HG02678 (cell line): Measurements from ENCODE around the gene STPG4.
"Not testable (repeated sequence)": the region's sequence is repeated elsewhere in the genome, so short reads cannot be mapped to it uniquely, and the experiment has no call there.

Experiments
- ATAC-seq: cut with Tn5 transposase; IDR thresholded peaks from one replicate; pipeline ENCODE4 v1.9.1; 2021; ENCODE audit warnings: mild to moderate bottlenecking, moderate library complexity; ENCODE audit not compliant: unreplicated experiment

The STPG4 gene

GRCh38 chr2:47128705-47129104 lies 26.4 kb downstream of the STPG4 start:
- ATAC-seq, result no peak

GRCh38 chr2:47127862-47128543 lies 27.1 kb downstream of the STPG4 start:
- ATAC-seq, result no peak

DNA sequence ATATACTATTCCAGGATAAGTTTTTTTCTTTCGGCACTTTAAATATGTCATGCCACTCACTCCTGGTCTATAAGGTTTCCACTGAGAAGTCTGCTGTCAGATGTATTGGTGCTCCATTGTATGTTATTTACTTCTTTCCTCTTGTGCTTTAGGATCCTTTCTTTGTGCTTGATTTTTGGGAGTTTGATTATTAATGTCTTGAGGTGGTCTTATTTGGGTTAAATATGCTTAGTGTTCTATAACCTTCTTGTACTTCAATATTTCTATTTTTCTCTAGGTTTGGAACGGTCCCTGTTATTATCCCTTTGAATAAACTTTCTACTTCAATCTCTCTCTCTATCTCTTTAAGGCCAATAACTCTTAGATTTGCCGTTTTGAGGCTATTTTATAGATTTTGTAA lies 28.3 kb downstream of the STPG4 start:
- ATAC-seq, result no peak

- ATAC-seq, result not testable (repeated sequence)
Measured at GRCh38 chr2:47124740-47125139, 30.4 kb downstream of the STPG4 start.

GRCh38 chr2:47120424-47120823 lies 34.7 kb downstream of the STPG4 start:
- not testable (repeated sequence) for ATAC-seq

DNA sequence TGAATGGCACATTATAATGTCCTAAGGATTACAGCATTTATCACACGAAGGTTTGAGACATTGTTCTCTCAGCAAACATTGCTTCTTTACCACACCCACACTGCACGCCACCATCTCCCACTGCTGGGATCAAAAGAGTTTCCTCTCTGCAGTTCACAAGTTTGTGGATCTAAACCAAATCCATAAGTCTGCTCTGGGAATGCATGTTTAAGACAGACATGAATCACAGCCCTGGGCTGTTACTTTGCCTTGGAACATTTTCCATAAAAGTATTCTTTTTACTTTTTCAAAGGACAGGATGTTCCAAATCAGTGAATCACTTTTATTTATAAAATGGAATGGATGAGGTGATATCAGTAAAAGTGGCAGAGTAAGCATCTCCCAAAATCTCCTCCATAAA lies 36.1 kb downstream of the STPG4 start:
- ATAC-seq, result no peak

GRCh38 chr2:47118581-47118980 lies 36.5 kb downstream of the STPG4 start:
- no peak for ATAC-seq

DNA sequence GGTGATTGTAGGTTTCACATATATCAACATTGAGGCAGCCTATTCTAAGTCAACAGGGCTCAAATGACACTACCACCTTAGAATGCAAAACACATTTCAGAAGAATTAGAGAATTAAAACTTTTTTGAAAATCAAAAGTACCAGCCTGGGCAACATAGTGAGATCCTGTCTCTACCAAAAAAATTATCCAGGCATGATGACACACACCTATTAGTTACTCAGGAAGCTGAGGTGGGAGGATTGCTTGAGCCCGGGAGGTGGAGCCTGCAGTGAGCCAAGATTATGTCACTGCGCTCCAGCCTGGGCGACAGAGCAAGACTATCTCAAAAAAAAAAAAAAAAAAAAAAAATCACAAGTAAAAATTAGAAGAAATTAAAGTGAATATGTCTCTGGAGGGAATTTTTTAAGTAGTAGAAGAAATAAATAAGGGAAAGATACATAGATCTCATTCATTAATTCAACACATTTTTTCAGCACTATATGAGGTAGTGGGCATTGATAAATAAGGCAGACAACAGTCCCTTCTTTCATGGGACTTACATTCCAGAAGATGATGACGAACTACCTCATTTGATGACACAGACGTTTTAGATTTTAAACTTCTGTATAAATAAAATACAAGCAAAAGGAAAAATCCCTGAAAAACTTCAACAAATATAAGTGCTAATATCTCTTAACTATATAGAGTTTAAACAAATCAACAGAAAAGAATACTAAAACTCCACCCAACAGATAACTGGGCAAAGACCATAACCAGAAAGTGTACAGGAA lies 42.3 kb downstream of the STPG4 start:
- ATAC-seq, result no peak

- no peak for ATAC-seq
Measured at GRCh38 chr2:47109680-47110079, 45.4 kb downstream of the STPG4 start.

GRCh38 chr2:47109007-47109375 lies 46.1 kb downstream of the STPG4 start:
- ATAC-seq, result no peak

DNA sequence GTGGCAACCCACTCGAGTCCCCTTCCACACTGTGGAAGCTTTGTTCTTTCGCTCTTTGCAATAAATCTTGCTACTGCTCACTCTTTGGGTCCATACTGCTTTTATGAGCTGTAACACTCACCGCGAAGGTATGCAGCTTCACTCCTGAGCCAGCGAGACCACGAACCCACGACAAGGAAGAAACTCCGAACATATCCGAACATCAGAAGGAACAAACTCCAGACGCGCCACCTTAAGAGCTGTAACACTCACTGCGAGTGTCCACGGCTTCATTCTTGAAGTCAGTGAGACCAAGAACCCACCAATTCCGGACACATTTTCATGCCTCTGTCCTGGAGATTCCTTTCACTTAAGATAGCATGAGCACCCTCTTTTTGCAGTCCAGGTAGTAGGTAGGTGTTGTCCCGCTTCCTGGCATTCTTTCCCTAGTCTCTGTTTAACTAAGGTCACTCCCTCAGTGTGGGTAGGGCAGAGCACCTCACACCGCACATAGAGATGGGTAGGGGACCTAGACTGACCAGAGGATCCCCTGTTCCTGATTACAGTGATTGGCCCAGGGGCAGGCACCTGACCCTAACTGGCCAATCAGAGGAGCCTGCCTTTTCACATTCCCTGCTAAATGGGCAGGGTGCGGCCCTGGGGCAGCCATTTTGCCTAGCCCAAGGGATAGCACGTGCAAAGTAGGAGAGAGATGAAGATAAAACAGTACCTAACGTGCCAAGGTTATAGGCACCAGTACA lies 46.7 kb downstream of the STPG4 start:
- ATAC-seq, result not testable (repeated sequence)

DNA sequence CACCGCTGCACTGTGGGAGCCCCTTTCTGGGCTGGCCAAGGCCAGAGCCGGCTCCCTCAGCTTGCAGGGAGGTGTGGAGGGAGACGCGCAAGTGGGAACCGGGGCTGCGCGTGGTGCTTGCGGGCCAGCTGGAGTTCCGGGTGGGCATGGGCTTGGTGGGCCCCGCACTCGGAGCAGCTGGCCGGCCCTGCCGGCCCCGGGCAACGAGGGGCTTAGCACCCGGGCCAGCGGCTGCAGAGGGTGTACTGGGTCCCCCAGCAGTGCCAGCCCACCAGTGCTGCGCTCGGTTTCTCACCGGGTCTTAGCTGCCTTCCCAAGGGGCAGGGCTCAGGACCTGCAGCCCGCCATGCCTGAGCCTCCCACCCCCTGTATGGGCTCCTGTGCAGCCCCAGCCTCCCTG lies 47.9 kb downstream of the STPG4 start:
- ATAC-seq, result not testable (repeated sequence)

DNA sequence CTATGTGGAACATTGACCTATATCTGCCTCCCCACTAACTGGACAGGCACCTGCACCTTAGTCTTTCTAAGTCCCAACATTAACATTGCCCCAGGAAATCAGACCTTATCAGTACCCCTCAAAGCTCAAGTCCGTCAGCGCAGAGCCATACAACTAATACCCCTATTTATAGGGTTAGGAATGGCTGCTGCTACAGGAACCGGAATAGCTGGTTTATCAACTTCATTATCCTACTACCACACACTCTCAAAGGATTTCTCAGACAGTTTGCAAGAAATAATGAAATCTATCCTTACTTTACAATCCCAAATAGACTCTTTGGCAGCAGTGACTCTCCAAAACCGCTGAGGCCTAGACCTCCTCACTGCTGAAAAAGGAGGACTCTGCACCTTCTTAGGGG lies 48.9 kb downstream of the STPG4 start:
- ATAC-seq, result not testable (repeated sequence)

GRCh38 chr2:47099712-47100111 lies 55.4 kb downstream of the STPG4 start:
- not testable (repeated sequence) for ATAC-seq

- ATAC-seq, result no peak
Measured at GRCh38 chr2:47098953-47099352, 56.2 kb downstream of the STPG4 start.

DNA sequence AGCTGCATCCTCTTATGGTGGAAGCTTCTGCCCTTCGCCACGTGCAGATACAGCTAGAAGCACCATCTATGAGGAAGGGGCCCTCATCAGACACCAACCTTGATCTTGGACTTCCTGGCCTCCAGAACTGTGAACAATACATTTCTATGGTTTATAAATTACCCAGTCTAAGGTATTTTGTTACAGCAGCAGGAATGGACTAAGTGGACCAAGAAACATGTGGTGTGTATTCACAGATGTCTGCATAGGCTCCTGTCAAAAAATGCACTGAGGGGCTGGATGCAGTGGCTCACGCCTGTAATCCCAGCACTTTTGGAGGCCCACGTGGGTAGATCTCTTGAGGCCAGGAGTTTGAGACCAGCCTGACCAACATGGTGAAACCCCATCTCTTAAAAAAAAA lies 57.5 kb downstream of the STPG4 start:
- ATAC-seq, result no peak

DNA sequence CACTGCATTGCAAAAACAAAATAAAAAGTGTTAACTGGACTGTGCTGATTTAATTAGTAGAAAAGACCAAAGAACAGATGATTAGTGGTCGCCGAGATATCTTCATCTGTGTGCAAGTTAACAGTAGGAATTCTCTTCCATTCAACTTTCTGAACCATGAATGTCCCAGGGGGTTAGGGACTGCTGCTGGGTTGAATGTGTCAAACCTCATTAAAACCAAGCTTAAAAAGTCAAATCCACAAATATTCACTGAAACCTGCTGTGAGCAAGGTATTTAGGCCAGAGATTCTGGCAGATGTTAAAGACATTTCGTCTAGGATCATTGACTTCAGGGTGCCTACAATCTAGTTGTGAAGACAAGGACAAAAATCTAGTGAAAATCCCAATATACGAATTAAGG lies 58.7 kb downstream of the STPG4 start:
- ATAC-seq, result no peak

- no peak for ATAC-seq
Measured at GRCh38 chr2:47095349-47096020, 59.6 kb downstream of the STPG4 start.

- ATAC-seq, result no peak
Measured at GRCh38 chr2:47094511-47095142, 60.5 kb downstream of the STPG4 start.

DNA sequence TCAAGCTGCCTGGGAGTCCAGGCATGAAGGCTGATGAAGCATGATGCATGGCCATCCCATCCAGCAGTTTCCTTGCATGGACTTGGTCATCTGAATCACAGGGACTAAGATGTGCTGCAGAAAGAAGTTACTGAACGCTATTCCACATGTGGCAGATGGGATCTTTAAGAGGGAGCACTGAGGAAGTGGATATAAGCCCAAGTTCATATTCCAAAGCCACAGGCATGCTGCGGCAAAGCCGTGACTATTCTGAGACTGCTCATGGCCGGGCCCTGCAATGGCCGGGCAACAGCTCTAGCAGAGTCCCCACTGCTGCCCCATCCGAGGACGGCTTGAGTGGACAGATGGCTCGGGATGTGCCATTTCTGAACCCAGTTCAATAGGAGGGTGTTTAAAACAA lies 61.5 kb downstream of the STPG4 start:
- ATAC-seq, result no peak

DNA sequence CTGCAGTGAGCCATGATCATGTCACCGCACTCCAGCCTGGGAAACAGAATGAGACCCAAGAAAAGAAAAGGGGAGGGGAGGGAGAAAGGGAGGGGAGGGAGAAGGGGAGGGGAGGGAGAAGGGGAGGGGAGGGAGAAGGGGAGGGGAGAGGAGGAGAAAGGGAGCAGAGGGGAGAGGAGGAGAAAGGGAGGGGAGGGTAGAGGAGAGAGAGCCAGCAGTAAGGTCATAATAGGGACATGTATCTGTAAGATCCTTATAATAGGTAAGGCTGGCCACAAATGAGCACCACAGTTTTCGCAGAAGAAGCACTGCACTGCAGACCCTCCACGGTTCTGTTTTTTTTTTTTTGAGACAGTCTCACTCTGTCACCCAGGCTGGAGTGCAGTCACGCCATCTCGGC lies 62.6 kb downstream of the STPG4 start:
- ATAC-seq, result no peak
